Hepatic stellate cell (primary cell): ENCODE results near the gene BAIAP2.
"Not testable (repeated sequence)": the region's sequence is repeated elsewhere in the genome, so short reads cannot be mapped to it uniquely, and the experiment has no call there.

ENCODE experiments used
- DNase-seq: peaks from one replicate; pipeline ENCODE4 v3.0.0; 2011; ENCODE audit warnings: low spot score

Gene BAIAP2

GRCh38 chr17:81069135-81069645 is 34.2 kb downstream of the BAIAP2 start:
- DNase-seq: no peak

GRCh38 chr17:81070541-81071246 is 35.7 kb downstream of the BAIAP2 start:
- no peak for DNase-seq

GRCh38 chr17:81071761-81072741 is 37.1 kb downstream of the BAIAP2 start:
- no peak for DNase-seq

GRCh38 chr17:81073967-81074839 is 39.3 kb downstream of the BAIAP2 start:
- DNase-seq: no peak

GRCh38 chr17:81074875-81075274 is 39.9 kb downstream of the BAIAP2 start:
- no peak for DNase-seq

- DNase-seq: no peak
These were observed 40.4 kb downstream of the BAIAP2 start for GRCh38 chr17:81075307-81075706.

GRCh38 chr17:81076141-81076679 is 41.3 kb downstream of the BAIAP2 start:
- DNase-seq: no peak

- not testable (repeated sequence) for DNase-seq
These were observed 43.3 kb downstream of the BAIAP2 start for GRCh38 chr17:81078026-81078913.

GRCh38 chr17:81080019-81080418 is 45.1 kb downstream of the BAIAP2 start:
- DNase-seq: no peak

GRCh38 chr17:81081222-81082176 is 46.5 kb downstream of the BAIAP2 start:
- DNase-seq: no peak

GRCh38 chr17:81082177-81083073 is 47.5 kb downstream of the BAIAP2 start:
- DNase-seq: no peak

- DNase-seq: no peak
These were observed 48.3 kb downstream of the BAIAP2 start for GRCh38 chr17:81083125-81083765.

- no peak for DNase-seq
These were observed 49.9 kb downstream of the BAIAP2 start for GRCh38 chr17:81084680-81085419.

GRCh38 chr17:81085420-81085911 is 50.5 kb downstream of the BAIAP2 start:
- DNase-seq: no peak

- DNase-seq: no peak
These were observed 52.0 kb downstream of the BAIAP2 start for GRCh38 chr17:81086789-81087551.
